ENCODE results near the gene DACH2.

The DACH2 gene

GRCh38 chrX:86349115-86349514 is 200.9 kb downstream of the DACH2 start:
- H3K4me2 ChIP-seq (ENCODE audit: low read length), result no peak overlapping the region
- no peaks in the 10 kb centered on the region for H3K79me2 ChIP-seq (ENCODE audit: insufficient read depth, low read length)
- H3K9me3 ChIP-seq (ENCODE audit: low read length), result no peaks in the 10 kb centered on the region
- no peak for TF ChIP-seq EZH2 (IDR thresholded peaks at IDR 0.05; ENCODE audit: borderline replicate concordance, low read length)
- TF ChIP-seq, protein P1, sequence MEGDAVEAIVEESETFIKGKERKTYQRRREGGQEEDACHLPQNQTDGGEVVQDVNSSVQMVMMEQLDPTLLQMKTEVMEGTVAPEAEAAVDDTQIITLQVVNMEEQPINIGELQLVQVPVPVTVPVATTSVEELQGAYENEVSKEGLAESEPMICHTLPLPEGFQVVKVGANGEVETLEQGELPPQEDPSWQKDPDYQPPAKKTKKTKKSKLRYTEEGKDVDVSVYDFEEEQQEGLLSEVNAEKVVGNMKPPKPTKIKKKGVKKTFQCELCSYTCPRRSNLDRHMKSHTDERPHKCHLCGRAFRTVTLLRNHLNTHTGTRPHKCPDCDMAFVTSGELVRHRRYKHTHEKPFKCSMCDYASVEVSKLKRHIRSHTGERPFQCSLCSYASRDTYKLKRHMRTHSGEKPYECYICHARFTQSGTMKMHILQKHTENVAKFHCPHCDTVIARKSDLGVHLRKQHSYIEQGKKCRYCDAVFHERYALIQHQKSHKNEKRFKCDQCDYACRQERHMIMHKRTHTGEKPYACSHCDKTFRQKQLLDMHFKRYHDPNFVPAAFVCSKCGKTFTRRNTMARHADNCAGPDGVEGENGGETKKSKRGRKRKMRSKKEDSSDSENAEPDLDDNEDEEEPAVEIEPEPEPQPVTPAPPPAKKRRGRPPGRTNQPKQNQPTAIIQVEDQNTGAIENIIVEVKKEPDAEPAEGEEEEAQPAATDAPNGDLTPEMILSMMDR (IDR thresholded peaks at IDR 0.05; ENCODE audit: low read length), result no peak
- no peaks in the 10 kb centered on the region for H3K27me3 ChIP-seq (ENCODE audit: insufficient read depth, low read length)
- no peaks in the 10 kb centered on the region for H3F3A ChIP-seq (ENCODE audit: insufficient read depth, low read length)
- no peaks in the 10 kb centered on the region for H3K4me1 ChIP-seq (ENCODE audit: insufficient read depth, low read length, severe bottlenecking)
- H3K27ac ChIP-seq (ENCODE audit: low read depth, low read length, poor library complexity, severe bottlenecking), result no peak overlapping the region
- H3K9ac ChIP-seq (ENCODE audit: low read length), result no peak overlapping the region
- H2AFZ ChIP-seq (ENCODE audit: low read length), result no peak overlapping the region
- H4K20me1 ChIP-seq (ENCODE audit: insufficient read depth, low read length), result no peaks in the 10 kb centered on the region
- no peaks in the 10 kb centered on the region for H3K36me3 ChIP-seq (ENCODE audit: insufficient read depth, low read length)
- H3K9me2 ChIP-seq (ENCODE audit: low read depth, low read length), result no peaks in the 10 kb centered on the region
- no peak overlapping the region for H3K4me3 ChIP-seq (ENCODE audit: low read depth, low read length, poor library complexity, severe bottlenecking)

DNA sequence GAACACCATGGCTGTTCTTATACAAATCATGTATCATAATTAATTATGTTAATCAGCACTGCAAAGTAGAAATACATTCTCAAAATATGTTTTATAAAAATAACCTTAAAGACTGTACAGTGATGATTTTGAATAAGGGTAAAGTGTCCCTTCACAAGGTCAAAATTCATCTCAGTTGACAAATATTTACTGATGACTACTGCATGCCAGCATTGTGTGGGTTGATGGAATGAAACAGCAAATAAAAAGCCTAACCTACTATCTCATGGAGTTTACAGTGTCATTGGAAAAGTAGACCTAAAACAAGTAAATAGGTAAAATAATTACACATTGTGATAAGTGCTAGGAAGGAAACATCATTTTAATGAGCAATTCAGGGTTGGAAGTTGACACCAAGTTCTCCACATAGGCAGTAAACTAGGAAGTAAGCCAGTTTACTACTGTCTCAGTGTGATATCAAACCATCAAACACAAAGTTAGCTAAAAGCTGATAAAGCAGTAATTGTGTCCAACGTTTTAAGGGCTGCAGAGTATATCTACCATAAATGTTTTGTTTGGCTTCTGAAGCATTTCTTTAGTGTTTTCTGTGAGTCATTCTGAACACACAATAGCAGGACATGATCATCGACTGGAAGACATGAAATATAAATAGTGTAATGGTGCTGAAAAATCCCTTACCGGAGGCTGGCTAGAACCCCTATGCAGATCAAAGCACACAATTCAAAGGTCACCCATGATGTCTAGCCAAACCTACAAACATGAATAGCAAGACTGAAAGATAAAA is 221.8 kb downstream of the DACH2 start:
- no peaks in the 10 kb centered on the region for H3K9me3 ChIP-seq (ENCODE audit: low read length)
- H4K20me1 ChIP-seq (ENCODE audit: insufficient read depth, low read length), result no peaks in the 10 kb centered on the region
- H3K79me2 ChIP-seq (ENCODE audit: insufficient read depth, low read length), result no peaks in the 10 kb centered on the region
- H3K4me2 ChIP-seq (ENCODE audit: low read length), result no peak overlapping the region
- H3K36me3 ChIP-seq (ENCODE audit: insufficient read depth, low read length), result no peaks in the 10 kb centered on the region
- H3K4me1 ChIP-seq (ENCODE audit: insufficient read depth, low read length, severe bottlenecking), result no peaks in the 10 kb centered on the region
- TF ChIP-seq, protein P1 (IDR thresholded peaks at IDR 0.05; ENCODE audit: low read length), result no peak
- TF ChIP-seq EZH2 (IDR thresholded peaks at IDR 0.05; ENCODE audit: borderline replicate concordance, low read length), result no peak
- H3K9me2 ChIP-seq (ENCODE audit: low read depth, low read length), result no peaks in the 10 kb centered on the region
- no peaks in the 10 kb centered on the region for H3F3A ChIP-seq (ENCODE audit: insufficient read depth, low read length)
- no peak overlapping the region for H3K27ac ChIP-seq (ENCODE audit: low read depth, low read length, poor library complexity, severe bottlenecking)
- no peak overlapping the region for H2AFZ ChIP-seq (ENCODE audit: low read length)
- no peak overlapping the region for H3K9ac ChIP-seq (ENCODE audit: low read length)
- H3K27me3 ChIP-seq (ENCODE audit: insufficient read depth, low read length), result no peaks in the 10 kb centered on the region
- H3K4me3 ChIP-seq (ENCODE audit: low read depth, low read length, poor library complexity, severe bottlenecking), result no peak overlapping the region

- Histone ChIP-seq H3F3A (ENCODE audit: insufficient read depth, low read length) (no peaks in the 10 kb centered on the region), H3K27ac (ENCODE audit: low read depth, low read length, poor library complexity, severe bottlenecking) (no peak overlapping the region), H3K4me2 (ENCODE audit: low read length) (no peak overlapping the region), H3K27me3 (ENCODE audit: insufficient read depth, low read length) (no peaks in the 10 kb centered on the region), H3K9me3 (ENCODE audit: low read length) (no peaks in the 10 kb centered on the region), H3K9ac (ENCODE audit: low read length) (no peak overlapping the region), H4K20me1 (ENCODE audit: insufficient read depth, low read length) (no peaks in the 10 kb centered on the region), H3K4me1 (ENCODE audit: insufficient read depth, low read length, severe bottlenecking) (no peaks in the 10 kb centered on the region), H3K79me2 (ENCODE audit: insufficient read depth, low read length) (no peaks in the 10 kb centered on the region), H3K9me2 (ENCODE audit: low read depth, low read length) (no peaks in the 10 kb centered on the region), H2AFZ (ENCODE audit: low read length) (no peak overlapping the region), H3K36me3 (ENCODE audit: insufficient read depth, low read length) (no peaks in the 10 kb centered on the region), H3K4me3 (ENCODE audit: low read depth, low read length, poor library complexity, severe bottlenecking) (no peak overlapping the region)
- TF ChIP-seq, protein P1 (IDR thresholded peaks at IDR 0.05; ENCODE audit: low read length), result no peak
- TF ChIP-seq EZH2 (IDR thresholded peaks at IDR 0.05; ENCODE audit: borderline replicate concordance, low read length), result no peak
Measured at GRCh38 chrX:86370927-86371326, 222.7 kb downstream of the DACH2 start.

All from OCI-LY1 (cell line).